ENCODE results near the gene TNPO3. TPM values are rescaled to one million over a fixed set of nuclear protein-coding genes. Genes with fewer than 3 reads are reported as not detected.
"Not testable (repeated sequence)": the region's sequence is repeated elsewhere in the genome, so short reads cannot be mapped to it uniquely, and the experiment has no call there.

TNPO3 gene
- total RNA-seq, 1 experiment from 2014 or later, result 58.5 TPM

- DNase-seq (ENCODE audit: low read depth, low spot score); H3K9me2 ChIP-seq (ENCODE audit: insufficient read depth); H3K27me3 ChIP-seq (ENCODE audit: insufficient read depth, low read length); H3K79me2 ChIP-seq (ENCODE audit: insufficient read depth, low read length); H3K36me3 ChIP-seq (ENCODE audit: control insufficient read depth in 1 of 2, insufficient read depth in 2 of 2, low read length in 2 of 2); BruUV-seq (replicated peaks); H2AFZ ChIP-seq (ENCODE audit: low read depth, low read length, poor library complexity, severe bottlenecking); H3K4me3 ChIP-seq (replicated peaks in 1 of 2; ENCODE audit: low read depth in 1 of 2, low read length in 2 of 2); ATAC-seq; H4K20me1 ChIP-seq (ENCODE audit: insufficient read depth); intact Hi-C loops (cut with micrococcal nuclease); H3K4me2 ChIP-seq (ENCODE audit: low read length); RAD21 ChIA-PET (ENCODE audit: low non-redundant PET in 1 of 2, low total read pairs in 2 of 2, uncharacterized antibody in 2 of 2, unreplicated experiment in 2 of 2); H3K9ac ChIP-seq (ENCODE audit: low read length); H3K27ac ChIP-seq (ENCODE audit: low read depth, low read length); H3K9me3 ChIP-seq (ENCODE audit: control insufficient read depth in 1 of 2, insufficient read depth in 1 of 2, low read depth in 1 of 2, low read length in 2 of 2): not testable (repeated sequence)
- POLR2A ChIA-PET, result interaction anchor here (0.6 kb wide), 1 partner anchor 16 kb away, joined by 3 read pairs; no protein-coding TSS in a partner anchor
- H3K4me1 ChIP-seq (ENCODE audit: control insufficient read depth in 1 of 2, insufficient read depth in 2 of 2, low read length in 2 of 2), result peaks cover 4 to 13% of the 10 kb centered on the region in 2 experiments; a peak in 3 of 4 replicates
- CTCF ChIA-PET, result interaction anchor here (0.7 kb wide), 1 partner anchor 663 kb away, joined by 3 read pairs; no protein-coding TSS in a partner anchor
Measured at GRCh38 chr7:128943251-128943650, 111.7 kb downstream of the TNPO3 start.

- CTCF ChIA-PET, result no interaction called here
- no TSS peak for BruUV-seq (replicated peaks)
- Histone ChIP-seq H3K9ac (ENCODE audit: low read length) (no peak overlapping the region), H2AFZ (ENCODE audit: low read depth, low read length, poor library complexity, severe bottlenecking) (no peak overlapping the region), H3K27ac (ENCODE audit: low read depth, low read length) (no peak overlapping the region), H3K4me2 (ENCODE audit: low read length) (no peak overlapping the region), H4K20me1 (ENCODE audit: insufficient read depth) (no peaks in the 10 kb centered on the region), H3K9me3 (ENCODE audit: control insufficient read depth in 1 of 2, insufficient read depth in 1 of 2, low read depth in 1 of 2, low read length in 2 of 2) (no peaks in the 10 kb centered on the region), H3K36me3 (ENCODE audit: control insufficient read depth in 1 of 2, insufficient read depth in 2 of 2, low read length in 2 of 2) (no peaks in the 10 kb centered on the region), H3K9me2 (ENCODE audit: insufficient read depth) (no peaks in the 10 kb centered on the region), H3K27me3 (ENCODE audit: insufficient read depth, low read length) (no peaks in the 10 kb centered on the region), H3K79me2 (ENCODE audit: insufficient read depth, low read length) (no peaks in the 10 kb centered on the region), H3K4me1 (ENCODE audit: control insufficient read depth in 1 of 2, insufficient read depth in 2 of 2, low read length in 2 of 2) (peaks cover 8 to 20% of the 10 kb centered on the region in 2 experiments; a peak in 3 of 4 replicates), H3K4me3 (replicated peaks in 1 of 2; ENCODE audit: low read depth in 1 of 2, low read length in 2 of 2) (no peak overlapping the region)
- TF ChIP-seq, protein P1, sequence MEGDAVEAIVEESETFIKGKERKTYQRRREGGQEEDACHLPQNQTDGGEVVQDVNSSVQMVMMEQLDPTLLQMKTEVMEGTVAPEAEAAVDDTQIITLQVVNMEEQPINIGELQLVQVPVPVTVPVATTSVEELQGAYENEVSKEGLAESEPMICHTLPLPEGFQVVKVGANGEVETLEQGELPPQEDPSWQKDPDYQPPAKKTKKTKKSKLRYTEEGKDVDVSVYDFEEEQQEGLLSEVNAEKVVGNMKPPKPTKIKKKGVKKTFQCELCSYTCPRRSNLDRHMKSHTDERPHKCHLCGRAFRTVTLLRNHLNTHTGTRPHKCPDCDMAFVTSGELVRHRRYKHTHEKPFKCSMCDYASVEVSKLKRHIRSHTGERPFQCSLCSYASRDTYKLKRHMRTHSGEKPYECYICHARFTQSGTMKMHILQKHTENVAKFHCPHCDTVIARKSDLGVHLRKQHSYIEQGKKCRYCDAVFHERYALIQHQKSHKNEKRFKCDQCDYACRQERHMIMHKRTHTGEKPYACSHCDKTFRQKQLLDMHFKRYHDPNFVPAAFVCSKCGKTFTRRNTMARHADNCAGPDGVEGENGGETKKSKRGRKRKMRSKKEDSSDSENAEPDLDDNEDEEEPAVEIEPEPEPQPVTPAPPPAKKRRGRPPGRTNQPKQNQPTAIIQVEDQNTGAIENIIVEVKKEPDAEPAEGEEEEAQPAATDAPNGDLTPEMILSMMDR (IDR thresholded peaks at IDR 0.05 in 2 of 3, conservative IDR thresholded peaks at IDR 0.05 in 1 of 3; ENCODE audit: borderline replicate concordance in 1 of 3, insufficient read depth in 1 of 3, low read depth in 2 of 3, low read length in 2 of 3), result no peak
- no peak for TF ChIP-seq ATF3 (IDR thresholded peaks at IDR 0.05)
- no peak for TF ChIP-seq EZH2phosphoT487 (IDR thresholded peaks at IDR 0.05; ENCODE audit: borderline replicate concordance)
- TF ChIP-seq RAD21 (IDR thresholded peaks at IDR 0.05; ENCODE audit: low read depth), result no peak
- no peak for TF ChIP-seq ELF1 (IDR thresholded peaks at IDR 0.05; ENCODE audit: borderline replicate concordance, low read depth)
- intact Hi-C loops (cut with micrococcal nuclease), result no loop called here
- RAD21 ChIA-PET (ENCODE audit: low non-redundant PET in 1 of 2, low total read pairs in 2 of 2, uncharacterized antibody in 2 of 2, unreplicated experiment in 2 of 2), result no interaction called here
- POLR2A ChIA-PET, result no interaction called here
- ATAC-seq (no peak), DNase-seq (ENCODE audit: low read depth, low spot score) (no peak)
Measured at GRCh38 chr7:128941946-128942526, 112.9 kb downstream of the TNPO3 start.
